Testis (tissue), 3 donors: ENCODE results near the gene GBA3. TPM values are rescaled to one million over a fixed set of nuclear protein-coding genes. Genes with fewer than 3 reads are reported as not detected.

Source experiments
- DNase-seq: peaks from one replicate; pipeline ENCODE4 v3.0.0-alpha.2; 2019
- H3K27ac ChIP-seq, 2 donors: fragments of 200-600 bp; sonication (generic); one replicate each; pipeline ENCODE4 v1.5.1; 2019
- H3K27me3 ChIP-seq: fragments of 200-600 bp; sonication (generic); one replicate; pipeline ENCODE4 v1.5.1; 2019
- H3K36me3 ChIP-seq: fragments of 200-600 bp; sonication (generic); one replicate; pipeline ENCODE4 v1.5.1; 2017; ENCODE audit warnings: low read depth; ENCODE audit errors: missing control alignments
- H3K4me1 ChIP-seq: fragments of 200-600 bp; sonication (generic); one replicate; pipeline ENCODE4 v1.5.1; 2019
- H3K4me3 ChIP-seq, 2 donors: fragments of 200-600 bp; sonication (generic); one replicate each; pipeline ENCODE4 v1.5.1; 2017 to 2019
- H3K9me3 ChIP-seq: fragments of 200-600 bp; sonication (generic); one replicate; pipeline ENCODE4 v1.5.1; 2017
- CTCF ChIP-seq, 3 experiments: fragments of 450-650 bp in 2 of 3; fragments of 200-600 bp in 1 of 3; sonication (generic) in 1 of 3; IDR thresholded peaks; one replicate each; pipeline ENCODE4 v1.5.1; 2016 to 2019; ENCODE audit warnings: antibody characterized with exemption in 3 of 3, mild to moderate bottlenecking in 2 of 3, moderate library complexity in 1 of 3
- POLR2A ChIP-seq: fragments of 450-650 bp; IDR thresholded peaks from one replicate; pipeline ENCODE4 v1.6.1; 2017; ENCODE audit warnings: antibody characterized with exemption, mild to moderate bottlenecking, moderate library complexity
- WGBS, 2 donors: methylation state at CpG; one replicate each; pipeline ENCODE4 v1.1.5; 2018; 5-methylcytosine and 5-hydroxymethylcytosine counted together
- intact Hi-C: fragments of 100-400 bp; cut with DNase I; formaldehyde crosslinking; loops from one replicate; pipeline ENCODE4 v1.15.1; 2023; ENCODE audit warnings: low total_unique reads
- polyA plus RNA-seq: library from polyadenylated mRNA; stranded (reverse); fragments of 350-450 nt; fragmentation: Illumina TruSeq; extraction: RNeasy Lipid Tissue Mini Kit (QIAGEN cat#74804); gene quantifications from one replicate; pipeline ENCODE4 v1.2.3, GENCODE V29; 2014; ENCODE audit warnings: low read depth, low replicate concordance; ENCODE audit not compliant: insufficient read depth
- total RNA-seq, 2 donors: library from RNA; depleted of rRNA; stranded (reverse); fragments of >200 nt; gene quantifications; one replicate each; pipeline ENCODE4 v1.2.3, GENCODE V29; 2016

GBA3 gene
- total and polyA plus RNA-seq, 3 donors from 2014 or later = 3.5 to 5.1 (median 4.9) TPM

- 75 to 79% methylated on average over 3 of the region's 3 CpGs for WGBS, 2 donors
- H3K36me3 ChIP-seq = no peaks in the 10 kb centered on the region
- DNase-seq = no peak
- intact Hi-C loops = no loop called here
- no peak for TF ChIP-seq CTCF (IDR thresholded peaks at IDR 0.05)
- no peak for TF ChIP-seq POLR2A
- H3K27ac ChIP-seq = no peak overlapping the region
- H3K4me1 ChIP-seq = no peaks in the 10 kb centered on the region
- H3K27me3 ChIP-seq = no peaks in the 10 kb centered on the region
- no peak overlapping the region for H3K4me3 ChIP-seq
- H3K9me3 ChIP-seq = no peaks in the 10 kb centered on the region
Observed at GRCh38 chr4:22733816-22734215, 41.1 kb downstream of the GBA3 start.

- no peaks in the 10 kb centered on the region for H3K9me3 ChIP-seq
- WGBS, 2 donors = 89 to 93% methylated on average over 2 of the region's 2 CpGs
- H3K4me1 ChIP-seq = no peaks in the 10 kb centered on the region
- no peaks in the 10 kb centered on the region for H3K36me3 ChIP-seq
- H3K4me3 ChIP-seq = no peak overlapping the region
- no peaks in the 10 kb centered on the region for H3K27me3 ChIP-seq
- DNase-seq = no peak
- TF ChIP-seq POLR2A (no peak), CTCF (IDR thresholded peaks at IDR 0.05) (no peak)
- no peak overlapping the region for H3K27ac ChIP-seq
- intact Hi-C loops = no loop called here
Observed at GRCh38 chr4:22736912-22737311, 44.2 kb downstream of the GBA3 start.

GRCh38 chr4:22739968-22740367, 47.2 kb downstream of the GBA3 start:
- no peak for DNase-seq
- intact Hi-C loops = no loop called here
- Histone ChIP-seq H3K4me3 (no peak overlapping the region), H3K27me3 (no peaks in the 10 kb centered on the region), H3K27ac (no peak overlapping the region), H3K4me1 (no peaks in the 10 kb centered on the region), H3K9me3 (no peaks in the 10 kb centered on the region), H3K36me3 (no peaks in the 10 kb centered on the region)
- 69 to 89% methylated on average over 3 of the region's 3 CpGs for WGBS, 2 donors
- TF ChIP-seq POLR2A = no peak

GRCh38 chr4:22741744-22742143, 49.0 kb downstream of the GBA3 start:
- intact Hi-C loops = no loop called here
- TF ChIP-seq CTCF (IDR thresholded peaks at IDR 0.05) (no peak), POLR2A (no peak)
- H3K27me3 ChIP-seq = no peaks in the 10 kb centered on the region
- H3K9me3 ChIP-seq = no peaks in the 10 kb centered on the region
- no peak for DNase-seq
- no peaks in the 10 kb centered on the region for H3K36me3 ChIP-seq
- no peak overlapping the region for H3K27ac ChIP-seq
- 93 to 95% methylated on average over 3 of the region's 3 CpGs for WGBS, 2 donors
- no peaks in the 10 kb centered on the region for H3K4me1 ChIP-seq
- no peak overlapping the region for H3K4me3 ChIP-seq

GRCh38 chr4:22743290-22743689, 50.6 kb downstream of the GBA3 start:
- Histone ChIP-seq H3K9me3 (no peaks in the 10 kb centered on the region), H3K4me3 (no peak overlapping the region), H3K27ac (no peak overlapping the region), H3K4me1 (no peaks in the 10 kb centered on the region), H3K27me3 (no peaks in the 10 kb centered on the region), H3K36me3 (no peaks in the 10 kb centered on the region)
- 94 to 97% methylated on average over 3 of the region's 3 CpGs for WGBS, 2 donors
- TF ChIP-seq CTCF (IDR thresholded peaks at IDR 0.05) (no peak), POLR2A (no peak)
- intact Hi-C loops = no loop called here
- no peak for DNase-seq
